ENCODE measurements around the gene DIS3L2.

Gene DIS3L2

GRCh38 chr2:232264081-232264480, 302.6 kb downstream of the DIS3L2 start:
- no peak overlapping the region for H3K27ac ChIP-seq
- TF ChIP-seq ZFX (IDR thresholded peaks at IDR 0.05; ENCODE audit: borderline replicate concordance) (no peak), CTCF (IDR thresholded peaks at IDR 0.05) (no peak)

DNA sequence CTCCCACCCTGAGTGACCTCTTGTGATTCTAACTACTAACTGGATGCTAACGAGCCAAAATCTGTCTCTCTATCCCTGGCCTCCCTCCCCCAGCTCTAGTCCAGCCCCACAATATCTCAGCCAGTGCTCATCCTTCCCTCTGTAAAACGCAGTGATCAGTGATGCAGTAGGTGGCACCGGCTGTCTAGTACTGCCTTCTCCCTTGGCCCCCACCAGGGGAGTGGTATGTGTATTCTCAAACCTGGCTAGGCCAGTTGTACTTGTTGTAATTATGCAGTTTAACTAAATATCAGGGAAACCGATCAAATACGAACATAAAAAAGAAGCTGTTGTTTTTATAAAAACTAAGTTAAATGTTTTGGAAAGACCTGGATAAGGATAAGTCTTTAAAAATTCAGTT, 303.8 kb downstream of the DIS3L2 start:
- TF ChIP-seq CTCF (IDR thresholded peaks at IDR 0.05) (no peak), ZFX (IDR thresholded peaks at IDR 0.05; ENCODE audit: borderline replicate concordance) (no peak)
- no peak overlapping the region for H3K27ac ChIP-seq

GRCh38 chr2:232268636-232269165, 307.2 kb downstream of the DIS3L2 start:
- TF ChIP-seq ZFX (IDR thresholded peaks at IDR 0.05; ENCODE audit: borderline replicate concordance) = no peak
- no peak for TF ChIP-seq CTCF (IDR thresholded peaks at IDR 0.05)
- no peak overlapping the region for H3K27ac ChIP-seq

- TF ChIP-seq CTCF (IDR thresholded peaks at IDR 0.05) (no peak), ZFX (IDR thresholded peaks at IDR 0.05; ENCODE audit: borderline replicate concordance) (no peak)
- no peak overlapping the region for H3K27ac ChIP-seq
Measured at GRCh38 chr2:232269867-232270266, 308.4 kb downstream of the DIS3L2 start.

GRCh38 chr2:232273903-232274643, 312.6 kb downstream of the DIS3L2 start:
- no peak overlapping the region for H3K27ac ChIP-seq

DNA sequence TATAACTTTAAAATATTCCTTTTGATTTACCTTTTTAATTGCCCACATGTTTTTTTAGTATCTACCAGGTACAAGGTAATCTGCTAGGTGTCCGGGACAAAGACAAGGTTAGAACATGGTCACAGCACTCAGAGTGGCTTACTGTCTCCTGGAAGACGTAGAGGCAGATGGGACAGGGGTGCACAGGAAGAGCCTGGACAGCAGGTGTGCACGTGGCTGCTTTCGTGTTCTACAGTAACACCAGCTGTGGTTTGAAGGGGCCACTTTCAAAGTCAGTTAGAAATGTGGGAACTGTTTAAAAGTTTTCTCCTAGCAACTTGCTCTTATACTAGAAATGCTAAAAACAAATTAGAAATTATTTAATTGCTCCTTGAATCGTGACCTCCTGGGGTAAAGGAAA, 314.2 kb downstream of the DIS3L2 start:
- no peak overlapping the region for H3K27ac ChIP-seq
- TF ChIP-seq CTCF (IDR thresholded peaks at IDR 0.05) (no peak), ZFX (IDR thresholded peaks at IDR 0.05; ENCODE audit: borderline replicate concordance) (no peak)

More at GRCh38 chr2:232273903-232274643, 312.6 kb downstream of the DIS3L2 start:
- no peak for TF ChIP-seq CTCF (IDR thresholded peaks at IDR 0.05)
- no peak for TF ChIP-seq ZFX (IDR thresholded peaks at IDR 0.05; ENCODE audit: borderline replicate concordance)

- TF ChIP-seq CTCF (IDR thresholded peaks at IDR 0.05) (no peak), ZFX (IDR thresholded peaks at IDR 0.05; ENCODE audit: borderline replicate concordance) (no peak)
- no peak overlapping the region for H3K27ac ChIP-seq
Measured at GRCh38 chr2:232276084-232276732, 314.7 kb downstream of the DIS3L2 start.
